NCI-H1417 (cell line): ENCODE data around the gene RIMS3.

ENCODE experiments used
- DNase-seq, 3 experiments: peaks; one replicate each; lab custom pipeline; 2025; lab: John Stamatoyannopoulos, UW

RIMS3 gene

DNA sequence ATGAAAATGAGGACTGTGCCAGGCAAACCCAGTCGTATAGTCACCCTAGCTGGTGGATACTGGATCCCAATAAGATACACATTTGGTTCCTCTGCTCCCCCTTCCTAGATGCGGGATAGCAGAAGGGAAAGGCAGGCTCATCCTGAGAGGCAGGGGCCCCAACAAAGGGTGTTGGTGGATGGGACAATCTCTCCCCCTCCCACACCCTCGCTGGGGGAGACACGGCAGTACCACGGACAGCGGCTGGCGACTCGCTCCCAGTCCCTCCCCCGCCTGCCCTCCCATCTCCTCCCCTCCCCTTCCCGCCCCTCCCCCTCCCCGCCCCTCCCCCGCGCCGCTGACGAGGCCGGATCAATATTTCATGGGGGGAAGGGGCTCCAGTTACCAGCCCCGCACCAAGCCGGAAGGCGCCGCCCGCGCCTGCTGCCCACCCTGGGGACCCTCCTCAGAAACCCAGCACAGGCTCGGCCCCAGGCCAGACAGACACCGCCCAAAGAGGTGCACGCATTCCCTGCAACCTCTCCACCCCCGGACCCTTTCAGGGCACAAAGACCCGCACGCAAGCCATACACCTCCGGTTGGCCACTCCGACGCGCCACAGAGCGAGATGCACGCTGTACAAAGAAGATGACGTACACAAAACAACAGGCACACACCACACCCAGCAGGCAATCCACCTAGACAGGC lies 11.5 kb downstream of the RIMS3 start:
- no peak for DNase-seq

DNA sequence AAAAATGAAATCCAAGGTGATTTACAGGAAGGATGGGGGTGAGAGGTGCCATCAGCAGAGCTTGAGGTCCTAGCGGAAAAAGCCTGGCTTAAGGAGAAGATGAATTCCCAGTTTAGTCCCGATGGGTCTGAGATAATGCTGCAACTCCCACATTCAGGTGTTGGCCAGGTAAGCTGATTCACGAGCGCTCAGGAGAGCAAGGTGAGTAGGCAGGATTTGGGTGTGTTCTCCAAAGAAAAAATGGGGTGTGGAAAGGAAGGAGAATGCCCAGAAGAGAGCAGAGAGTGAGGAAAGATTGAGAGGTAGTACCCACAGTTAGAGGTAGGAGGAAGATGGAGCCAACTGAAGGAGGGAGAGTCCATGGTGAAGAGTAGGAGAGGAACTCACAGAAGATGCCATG lies 12.5 kb downstream of the RIMS3 start:
- DNase-seq, result no peak

GRCh38 chr1:40652468-40652867 lies 13.0 kb downstream of the RIMS3 start:
- no peak for DNase-seq

DNA sequence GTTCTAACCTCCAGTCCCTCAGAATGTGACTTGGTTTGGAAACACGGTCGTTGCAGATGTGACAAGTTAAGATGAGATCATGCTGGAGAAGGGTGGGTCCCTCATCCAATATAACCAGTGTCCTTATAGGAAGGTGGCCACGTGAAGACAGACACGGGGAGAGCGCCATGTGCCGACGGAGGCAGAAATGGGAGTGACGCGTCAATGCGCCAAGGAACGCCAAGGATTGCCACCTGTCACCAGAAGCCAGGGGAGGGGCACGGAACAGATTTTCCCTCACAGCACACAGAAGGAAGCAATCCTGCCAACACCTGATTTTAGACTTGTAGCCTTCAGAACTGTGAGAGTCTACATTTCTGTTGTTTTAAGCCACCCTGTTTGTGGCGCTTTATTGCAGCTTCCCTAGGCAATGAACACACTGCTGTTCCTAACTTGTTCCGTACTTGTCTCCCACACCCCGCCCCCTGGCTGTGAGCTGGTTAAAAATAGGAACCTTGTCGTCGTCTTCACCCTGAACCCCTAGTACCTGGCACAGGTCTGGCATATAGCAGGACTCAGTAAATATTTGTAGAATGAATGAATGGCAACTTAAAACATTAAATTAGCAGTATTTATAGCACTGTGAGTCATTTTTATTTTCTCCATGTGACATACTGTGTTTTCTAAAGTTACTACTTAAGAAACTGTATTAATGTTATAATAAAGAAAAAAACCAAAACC lies 14.2 kb downstream of the RIMS3 start:
- no peak for DNase-seq

- DNase-seq, result no peak
Observed at GRCh38 chr1:40650075-40650474, 15.4 kb downstream of the RIMS3 start.

DNA sequence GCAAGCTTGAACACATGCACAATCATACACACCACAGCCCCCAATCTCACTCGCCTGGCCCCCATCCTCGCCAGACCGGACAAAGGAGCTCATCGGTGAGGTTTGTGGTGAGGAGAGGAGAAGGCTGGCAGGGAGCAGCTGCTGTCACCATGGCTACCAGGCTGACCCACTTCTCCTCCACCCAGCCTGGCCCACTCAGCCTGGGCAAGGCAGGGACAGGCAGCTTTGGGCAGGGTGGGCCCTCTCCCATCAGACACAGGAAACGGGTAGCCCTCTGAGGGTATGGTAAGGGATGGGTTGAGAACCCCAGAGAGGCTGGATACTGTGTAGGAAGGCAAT lies 15.9 kb downstream of the RIMS3 start:
- peak in 2 of 3 experiments; percentile 64 for DNase-seq

GRCh38 chr1:40648928-40649591 lies 16.4 kb downstream of the RIMS3 start:
- peak in 2 of 3 experiments; percentile 64 for DNase-seq

DNA sequence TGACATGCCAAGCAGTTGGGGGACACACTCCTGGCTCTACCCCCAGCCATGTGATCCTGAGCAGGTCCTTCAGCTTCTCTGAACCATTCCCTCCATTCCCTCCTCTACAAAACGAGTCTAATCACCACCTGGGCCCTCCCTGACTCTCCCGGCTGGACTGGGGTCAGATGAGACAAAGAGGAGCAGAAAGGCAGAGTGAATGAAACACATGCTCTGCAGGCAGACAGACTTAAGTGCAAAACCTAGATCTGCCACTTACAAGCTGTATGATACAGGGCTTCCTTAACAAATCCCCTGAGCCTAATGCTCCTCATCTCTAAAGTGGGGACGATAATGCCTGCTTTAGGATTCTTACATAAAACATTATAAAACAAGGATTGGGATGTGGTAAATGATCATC lies 17.3 kb downstream of the RIMS3 start:
- no peak for DNase-seq

DNA sequence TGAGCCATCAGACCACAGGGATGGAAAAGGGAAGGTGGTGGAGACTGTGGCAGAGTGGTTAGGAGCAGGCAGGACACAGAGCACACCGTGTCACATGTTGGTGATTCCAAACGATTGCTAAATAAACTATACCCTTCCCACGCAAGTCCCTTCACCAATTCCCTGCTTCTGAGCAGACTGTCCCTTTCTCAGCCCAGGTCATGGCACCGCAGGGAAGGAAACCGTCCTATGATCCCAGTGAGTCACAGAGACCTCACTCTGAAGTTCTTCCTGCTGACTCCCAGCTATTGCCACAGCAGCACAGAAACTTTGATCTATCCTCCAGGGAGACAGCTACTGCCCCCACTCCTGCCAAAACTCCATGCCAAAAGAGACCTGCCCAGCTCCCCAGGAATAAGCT lies 19.2 kb downstream of the RIMS3 start:
- DNase-seq, result no peak

DNA sequence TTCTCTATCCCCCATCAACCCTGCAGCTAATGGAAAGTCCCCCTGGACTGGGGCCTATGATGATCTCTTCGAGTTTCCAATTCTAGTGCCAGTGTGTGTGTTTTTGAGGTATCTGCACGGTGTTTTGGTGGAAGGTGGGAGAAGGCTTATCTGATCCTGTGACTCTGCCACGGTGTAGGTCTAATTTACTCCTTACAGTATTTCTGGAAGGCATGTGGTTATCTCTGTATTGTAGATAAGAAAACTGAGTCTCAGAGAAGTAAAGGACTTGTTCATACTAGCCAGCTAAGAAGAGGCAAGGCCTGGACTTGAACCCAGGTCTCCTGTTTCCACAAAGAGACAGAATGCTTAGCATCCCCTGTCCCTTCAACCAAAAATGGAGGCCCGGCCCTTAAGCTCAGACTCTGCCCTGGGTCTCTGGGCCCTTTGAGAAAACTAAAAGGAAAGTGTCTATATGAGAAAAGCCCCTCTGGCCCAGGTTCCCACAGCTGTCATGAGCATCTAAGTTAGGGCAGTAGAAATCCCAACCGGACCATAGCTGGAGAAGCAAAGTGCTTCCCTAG lies 20.3 kb downstream of the RIMS3 start:
- no peak for DNase-seq

DNA sequence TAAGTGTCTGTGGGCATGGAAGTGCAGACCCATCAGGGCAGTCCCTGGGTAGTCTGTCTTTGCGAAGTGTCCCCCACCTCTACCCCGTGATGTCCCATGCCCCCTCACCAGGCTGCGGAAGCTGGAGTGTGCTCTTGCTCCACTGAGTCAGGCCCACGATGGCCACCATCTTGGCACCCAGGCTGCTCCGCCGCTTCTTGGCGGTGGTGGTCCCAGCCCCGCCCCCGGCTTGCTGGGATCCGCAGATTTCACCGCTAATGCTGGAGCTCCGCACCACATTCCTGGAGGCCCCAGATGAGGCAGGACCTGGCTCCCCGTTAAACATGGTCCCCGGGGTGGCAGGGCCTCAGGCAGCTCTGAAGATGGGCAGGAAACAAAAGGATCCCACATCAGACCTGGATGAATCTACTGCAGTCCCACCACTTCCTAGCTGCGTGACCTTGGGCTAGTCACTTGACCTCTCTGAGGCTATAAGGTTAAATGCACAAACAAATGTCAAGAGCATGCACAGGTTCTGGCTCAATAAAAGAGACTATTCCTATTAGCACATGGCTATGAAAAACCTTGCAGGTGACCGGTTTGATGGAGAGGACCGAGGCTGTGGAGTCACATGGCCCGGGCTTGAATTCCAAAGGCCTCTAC lies 23.8 kb downstream of the RIMS3 start:
- DNase-seq, result no peak

- no peak for DNase-seq
Observed at GRCh38 chr1:40640314-40641076, 25.0 kb downstream of the RIMS3 start.

- DNase-seq, result no peak
Observed at GRCh38 chr1:40638097-40639036, 27.1 kb downstream of the RIMS3 start.

- no peak for DNase-seq
Observed at GRCh38 chr1:40637470-40638007, 27.9 kb downstream of the RIMS3 start.

DNA sequence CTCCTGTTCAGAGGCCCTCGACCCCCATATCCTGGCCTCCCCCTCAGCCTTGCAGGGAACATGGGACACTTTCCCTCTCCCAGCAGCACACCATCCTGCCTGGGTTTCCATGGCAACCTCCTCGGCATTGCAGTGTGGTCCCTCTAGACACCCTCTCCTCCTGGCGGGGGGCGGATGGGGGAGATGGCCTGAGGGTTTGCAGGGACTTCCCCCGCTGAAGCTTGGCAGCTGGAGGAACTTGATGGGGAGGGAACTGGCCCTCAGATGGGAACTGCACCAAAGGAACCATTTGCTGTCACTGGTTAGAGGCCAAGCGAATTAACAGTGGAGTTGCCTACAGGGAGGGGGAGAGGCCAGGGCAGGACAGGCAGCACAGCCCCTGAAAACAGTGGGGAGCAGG lies 28.7 kb downstream of the RIMS3 start:
- DNase-seq, result peak in 1 of 3 experiments; percentile 5

- DNase-seq, result no peak
Observed at GRCh38 chr1:40635763-40636500, 29.6 kb downstream of the RIMS3 start.

- no peak for DNase-seq
Observed at GRCh38 chr1:40634901-40635655, 30.4 kb downstream of the RIMS3 start.

GRCh38 chr1:40633931-40634376 lies 31.5 kb downstream of the RIMS3 start:
- no peak for DNase-seq

DNA sequence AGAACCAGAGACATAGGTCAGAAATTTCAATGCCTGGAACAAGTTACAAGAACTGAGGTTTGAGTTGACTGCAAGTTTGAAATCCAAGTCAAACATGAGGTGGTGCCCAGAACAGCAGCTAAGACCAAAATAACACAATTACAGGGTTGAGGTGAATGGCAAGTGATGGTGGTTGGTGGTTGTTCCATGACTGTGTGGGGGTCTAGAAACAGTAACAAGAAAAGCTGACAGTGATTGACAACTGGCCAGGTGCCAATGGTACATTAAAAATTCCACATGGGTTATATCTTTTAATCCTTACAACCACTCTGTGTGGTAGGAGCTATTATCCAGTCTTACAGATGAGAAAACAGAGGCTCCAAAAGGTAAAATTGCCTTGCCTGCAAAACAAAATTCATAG lies 32.0 kb downstream of the RIMS3 start:
- no peak for DNase-seq
